K562 (cell line): ENCODE results near the gene HSPB7. TPM values are rescaled to one million over a fixed set of nuclear protein-coding genes. Genes with fewer than 3 reads are reported as not detected.

ENCODE experiments used
- BRCA1 ChIP-seq, 2 experiments: fragments of 450-650 bp in 1 of 2; sonication (generic) in 1 of 2; formaldehyde crosslinking in 1 of 2; IDR thresholded peaks; 2 replicates each; pipeline versions ENCODE4 v1.5.0 to v1.6.1; 2017 to 2020; ENCODE audit warnings: mild to moderate bottlenecking in 1 of 2, missing genetic modification reagents in 1 of 2
- C11orf30 ChIP-seq: fragments of 450-650 bp; IDR thresholded peaks from 2 replicates; pipeline ENCODE4 v1.6.1; 2016; ENCODE audit warnings: low read depth, mild to moderate bottlenecking
- CC2D1A ChIP-seq: fragments of 450-650 bp; IDR thresholded peaks from 2 replicates; pipeline ENCODE4 v1.6.1; 2017; ENCODE audit warnings: mild to moderate bottlenecking
- E2F6 ChIP-seq, 2 experiments: IDR thresholded peaks; 2 replicates each; pipeline ENCODE4 v1.6.1; 2011; ENCODE audit warnings: borderline replicate concordance in 1 of 2, control low read depth in 1 of 2, low read depth in 1 of 2, low read length in 1 of 2, mild to moderate bottlenecking in 1 of 2, mixed read lengths in 1 of 2, moderate library complexity in 1 of 2; ENCODE audit not compliant: insufficient read depth in 1 of 2, insufficient read length in 1 of 2, poor library complexity in 1 of 2, severe bottlenecking in 1 of 2; ENCODE audit errors: extremely low read depth in 1 of 2
- HBP1 ChIP-seq: fragments of 450-650 bp; formaldehyde crosslinking; IDR thresholded peaks from 2 replicates; pipeline ENCODE4 v1.4.0; 2022; ENCODE audit warnings: missing genetic modification characterization
- NEUROD1 ChIP-seq: fragments of 150-350 bp; IDR thresholded peaks from 2 replicates; pipeline ENCODE4 v1.6.1; 2014; ENCODE audit warnings: borderline replicate concordance, low read length, low read depth; ENCODE audit not compliant: partially characterized antibody
- RBM39 ChIP-seq: fragments of 200-400 bp; formaldehyde crosslinking; optimal IDR thresholded peaks from 2 replicates; pipeline ENCODE3; 2018; ENCODE audit warnings: low read depth, low read length
- TCF3 ChIP-seq: sonication (generic); formaldehyde crosslinking; IDR thresholded peaks from 2 replicates; pipeline ENCODE4 v1.4.0; 2020; ENCODE audit warnings: mild to moderate bottlenecking, missing genetic modification reagents
- YY1 ChIP-seq, 3 experiments: IDR thresholded peaks; 2 replicates each; pipeline ENCODE4 v1.6.1; 2011; ENCODE audit warnings: low read length in 2 of 3, mild to moderate bottlenecking in 2 of 3, moderate library complexity in 2 of 3, borderline replicate concordance in 1 of 3, control low read depth in 1 of 3, low read depth in 1 of 3; ENCODE audit not compliant: insufficient read depth in 3 of 3, insufficient replicate concordance in 2 of 3, control insufficient read depth in 1 of 3, insufficient read length in 1 of 3; ENCODE audit errors: extremely low read depth in 1 of 3
- ZNF384 ChIP-seq: IDR thresholded peaks from 2 replicates; pipeline ENCODE4 v1.6.1; 2012; ENCODE audit warnings: low read depth, low read length, improper control_type of control experiment
- ZNF395 ChIP-seq: fragments of 200-800 bp; sonication (Bioruptor generic); IDR thresholded peaks from 2 replicates; pipeline ENCODE4 v1.6.1; 2017; ENCODE audit warnings: missing genetic modification characterization, missing compliant biosample characterization
- polyA plus RNA-seq, 8 experiments: library from polyadenylated mRNA; depleted of rRNA in 4 of 8; stranded (reverse) in 5 of 8; unstranded in 3 of 8; fragments of >200 nt; fragmentation: Nextera tagmentation in 2 of 8; fragmentation: Illumina TruSeq in 1 of 8; extraction: Ambion mirVana in 2 of 8; extraction: Trizol in 1 of 8; gene quantifications; 2 replicates each; pipeline versions ENCODE4 v1.2.1 to v1.2.3, GENCODE V29; 2011 to 2014; ENCODE audit warnings: inconsistent platforms in 1 of 8, missing spikeins in 1 of 8
- total RNA-seq, 7 experiments: library from RNA; depleted of rRNA in 6 of 7; stranded (reverse); fragments of >200 nt in 6 of 7; fragmentation: Illumina TruSeq in 2 of 7; extraction: Trizol in 2 of 7; gene quantifications; 2 replicates each; pipeline versions ENCODE4 v1.2.1 to v1.2.3, GENCODE V29; 2011 to 2021; ENCODE audit warnings: low replicate concordance in 1 of 7
- TF ChIP-seq, protein P1 (sequence below): IDR thresholded peaks from 2 replicates; pipeline ENCODE4 v1.6.1; 2012; ENCODE audit warnings: low read depth, low read length, improper control_type of control experiment, borderline replicate concordance
- TF ChIP-seq, protein P2 (sequence below): fragments of 450-650 bp; formaldehyde crosslinking; IDR thresholded peaks from 2 replicates; pipeline ENCODE4 v1.4.0; 2020; ENCODE audit warnings: mild to moderate bottlenecking, moderate library complexity
- TF ChIP-seq, protein P3 (sequence below): IDR thresholded peaks from 2 replicates; pipeline ENCODE4 v1.6.1; 2014; ENCODE audit warnings: antibody characterized with exemption

The HSPB7 gene
- total and polyA plus RNA-seq, 9 of the 15 experiments (the other 6 are each of a cell fraction or from before 2014, with no cell fraction given): 0.05 to 0.19 (median 0.07) TPM; not detected in 6

DNA sequence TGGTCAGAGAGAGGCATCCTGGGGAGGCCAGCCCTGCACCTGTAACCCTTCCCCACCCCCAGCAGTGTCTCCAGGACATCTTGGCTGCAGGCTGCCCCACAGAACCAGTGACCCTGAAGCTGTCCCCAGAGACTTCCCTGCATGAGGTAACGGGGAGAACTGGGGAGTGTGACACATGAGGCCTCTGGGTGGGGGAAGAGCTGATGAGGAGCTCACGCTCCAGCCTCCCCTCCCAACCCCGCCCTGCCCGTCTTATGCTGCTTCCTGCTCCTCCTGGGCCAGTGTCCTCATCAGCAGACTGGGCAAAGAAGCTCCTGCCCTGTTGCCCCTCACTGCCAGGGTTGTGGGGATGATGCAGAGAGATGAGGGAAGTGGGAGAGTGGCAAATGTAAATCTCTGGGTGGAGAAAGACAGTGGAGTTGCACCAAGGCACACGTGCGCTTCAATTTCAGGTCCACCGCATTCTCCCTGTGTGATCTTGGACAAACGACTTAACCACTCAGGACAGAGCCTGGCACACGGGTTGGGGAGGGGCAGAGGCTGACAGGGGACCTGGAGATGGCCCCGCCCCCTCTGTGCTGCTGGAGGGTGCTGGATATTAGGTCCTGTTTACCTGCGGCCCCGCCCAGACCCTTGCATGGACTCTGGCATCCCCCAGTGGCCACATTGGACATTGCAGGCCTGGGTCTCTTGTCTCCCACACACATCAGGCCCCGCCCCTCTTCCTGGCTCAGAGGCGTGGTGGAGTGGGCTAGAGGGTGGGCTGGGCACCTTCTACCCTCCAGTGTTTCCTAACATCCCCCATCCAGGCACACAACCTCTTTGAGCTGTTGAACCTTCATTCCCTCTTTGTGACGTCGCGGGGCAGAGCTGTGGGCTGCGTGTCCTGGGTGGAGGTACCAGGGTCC is 38.0 kb upstream of the HSPB7 start (continued):
- TF ChIP-seq HBP1 (CRISPR knock-in tag) (peak; percentile 62; the same call in 1 of the 2 replicates), BRCA1 (IDR thresholded peaks at IDR 0.05) (no peak), BRCA1 (CRISPR knock-in tag; IDR thresholded peaks at IDR 0.05) (no peak), YY1 (IDR thresholded peaks at IDR 0.05; ENCODE audit: borderline replicate concordance in 1 of 3, control insufficient read depth in 1 of 3, extremely low read depth in 1 of 3, insufficient read depth in 3 of 3, insufficient read length in 1 of 3, insufficient replicate concordance in 2 of 3, low read depth in 1 of 3, low read length in 2 of 3) (peak in 2 of 3 experiments; percentile 33 to 54), C11orf30 (no peak), CC2D1A (peak; percentile 76), NEUROD1 (no peak), E2F6 (IDR thresholded peaks at IDR 0.05; ENCODE audit: borderline replicate concordance in 1 of 2, extremely low read depth in 1 of 2, insufficient read depth in 1 of 2, insufficient read length in 1 of 2, low read depth in 1 of 2, low read length in 1 of 2, poor library complexity in 1 of 2, severe bottlenecking in 1 of 2) (peak in 1 of 2 experiments; percentile 23), ZNF384 (no peak), RBM39 (peak; percentile 25), ZNF395 (peak; percentile 42; the same call in 1 of the 2 replicates), TCF3 (CRISPR knock-in tag) (peak; percentile 23)
- TF ChIP-seq, protein P1, sequence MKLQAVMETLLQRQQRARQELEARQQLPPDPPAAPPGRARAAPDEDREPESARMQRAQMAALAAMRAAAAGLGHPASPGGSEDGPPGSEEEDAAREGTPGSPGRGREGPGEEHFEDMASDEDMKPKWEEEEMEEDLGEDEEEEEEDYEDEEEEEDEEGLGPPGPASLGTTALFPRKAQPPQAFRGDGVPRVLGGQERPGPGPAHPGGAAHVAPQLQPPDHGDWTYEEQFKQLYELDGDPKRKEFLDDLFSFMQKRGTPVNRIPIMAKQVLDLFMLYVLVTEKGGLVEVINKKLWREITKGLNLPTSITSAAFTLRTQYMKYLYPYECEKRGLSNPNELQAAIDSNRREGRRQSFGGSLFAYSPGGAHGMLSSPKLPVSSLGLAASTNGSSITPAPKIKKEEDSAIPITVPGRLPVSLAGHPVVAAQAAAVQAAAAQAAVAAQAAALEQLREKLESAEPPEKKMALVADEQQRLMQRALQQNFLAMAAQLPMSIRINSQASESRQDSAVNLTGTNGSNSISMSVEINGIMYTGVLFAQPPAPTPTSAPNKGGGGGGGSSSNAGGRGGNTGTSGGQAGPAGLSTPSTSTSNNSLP: peak; percentile 62; the same call in 1 of the 2 replicates
- TF ChIP-seq, protein P2, sequence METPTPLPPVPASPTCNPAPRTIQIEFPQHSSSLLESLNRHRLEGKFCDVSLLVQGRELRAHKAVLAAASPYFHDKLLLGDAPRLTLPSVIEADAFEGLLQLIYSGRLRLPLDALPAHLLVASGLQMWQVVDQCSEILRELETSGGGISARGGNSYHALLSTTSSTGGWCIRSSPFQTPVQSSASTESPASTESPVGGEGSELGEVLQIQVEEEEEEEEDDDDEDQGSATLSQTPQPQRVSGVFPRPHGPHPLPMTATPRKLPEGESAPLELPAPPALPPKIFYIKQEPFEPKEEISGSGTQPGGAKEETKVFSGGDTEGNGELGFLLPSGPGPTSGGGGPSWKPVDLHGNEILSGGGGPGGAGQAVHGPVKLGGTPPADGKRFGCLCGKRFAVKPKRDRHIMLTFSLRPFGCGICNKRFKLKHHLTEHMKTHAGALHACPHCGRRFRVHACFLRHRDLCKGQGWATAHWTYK (CRISPR knock-in tag): 0 out of 2 replicates have a peak, but pooled peaks have one; percentile 57
- TF ChIP-seq, protein P3, sequence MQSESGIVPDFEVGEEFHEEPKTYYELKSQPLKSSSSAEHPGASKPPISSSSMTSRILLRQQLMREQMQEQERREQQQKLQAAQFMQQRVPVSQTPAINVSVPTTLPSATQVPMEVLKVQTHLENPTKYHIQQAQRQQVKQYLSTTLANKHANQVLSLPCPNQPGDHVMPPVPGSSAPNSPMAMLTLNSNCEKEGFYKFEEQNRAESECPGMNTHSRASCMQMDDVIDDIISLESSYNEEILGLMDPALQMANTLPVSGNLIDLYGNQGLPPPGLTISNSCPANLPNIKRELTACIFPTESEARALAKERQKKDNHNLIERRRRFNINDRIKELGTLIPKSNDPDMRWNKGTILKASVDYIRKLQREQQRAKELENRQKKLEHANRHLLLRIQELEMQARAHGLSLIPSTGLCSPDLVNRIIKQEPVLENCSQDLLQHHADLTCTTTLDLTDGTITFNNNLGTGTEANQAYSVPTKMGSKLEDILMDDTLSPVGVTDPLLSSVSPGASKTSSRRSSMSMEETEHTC: no peak
